CD4-positive, CD25-positive, alpha-beta regulatory T cell (primary cell): ENCODE results near the gene SEMA5B. TPM values are rescaled to one million over a fixed set of nuclear protein-coding genes. Genes with fewer than 3 reads are reported as not detected.

Experiments used
- ATAC-seq, 2 donors: fragments of 150-1000 bp; cut with Tn5 transposase; one replicate each; pipeline ENCODE4 v1.10.0; 2021; ENCODE audit warnings: low read depth in 2 of 2, moderate number of reproducible peaks in 2 of 2, moderate library complexity in 1 of 2
- DNase-seq, 3 donors: peaks; one replicate each; pipeline versions ENCODE4 v3.0.0 to v3.0.0-alpha.2; 2012 to 2022; ENCODE audit warnings: mixed read lengths in 1 of 3
- H3K27ac ChIP-seq: one replicate; pipeline ENCODE4 v1.7.0; 2013; ENCODE audit warnings: mild to moderate bottlenecking, low read length; ENCODE audit not compliant: insufficient read depth, poor library complexity, severe bottlenecking
- H3K27me3 ChIP-seq: one replicate; pipeline ENCODE4 v1.7.0; 2013; ENCODE audit warnings: low read length; ENCODE audit not compliant: control insufficient read depth, insufficient read depth
- H3K36me3 ChIP-seq: one replicate; pipeline ENCODE4 v1.7.0; 2013; ENCODE audit warnings: mild to moderate bottlenecking, low read length, moderate library complexity; ENCODE audit not compliant: control insufficient read depth, insufficient read depth
- H3K4me1 ChIP-seq: 2 replicates; pipeline ENCODE4 v1.7.0; 2013; ENCODE audit warnings: mild to moderate bottlenecking, low read length; ENCODE audit not compliant: insufficient read depth, control insufficient read depth, poor library complexity, severe bottlenecking
- H3K4me3 ChIP-seq: one replicate; pipeline ENCODE4 v1.7.0; 2013; ENCODE audit warnings: low read depth, mild to moderate bottlenecking, low read length, moderate library complexity
- H3K9me3 ChIP-seq, 2 experiments: 1 replicate in 1 of 2; 2 replicates in 1 of 2; pipeline ENCODE4 v1.7.0; 2013; ENCODE audit warnings: low read length in 2 of 2, mild to moderate bottlenecking in 1 of 2, moderate library complexity in 1 of 2; ENCODE audit not compliant: control insufficient read depth in 2 of 2
- H3K27ac Mint-ChIP-seq, 3 donors: one replicate each; pipeline ENCODE4 v1.8.0; 2020 to 2022; ENCODE audit warnings: mild to moderate bottlenecking in 3 of 3, mixed read lengths in 3 of 3, moderate library complexity in 2 of 3
- H3K27me3 Mint-ChIP-seq: one replicate; pipeline ENCODE4 v1.8.0; 2022; ENCODE audit warnings: mild to moderate bottlenecking, mixed read lengths
- H3K36me3 Mint-ChIP-seq: one replicate; pipeline ENCODE4 v1.8.0; 2020; ENCODE audit warnings: mixed read lengths
- H3K4me1 Mint-ChIP-seq, 4 donors: one replicate each; pipeline ENCODE4 v1.8.0; 2020 to 2022; ENCODE audit warnings: mixed read lengths in 4 of 4, mild to moderate bottlenecking in 1 of 4
- H3K4me3 Mint-ChIP-seq, 4 donors: one replicate each; pipeline ENCODE4 v1.8.0; 2020 to 2022; ENCODE audit warnings: mild to moderate bottlenecking in 4 of 4, mixed read lengths in 4 of 4, moderate library complexity in 3 of 4
- H3K9me3 Mint-ChIP-seq, 7 donors: one replicate each; pipeline ENCODE4 v1.8.0; 2020 to 2022; ENCODE audit warnings: mixed read lengths in 7 of 7, mild to moderate bottlenecking in 3 of 7, moderate library complexity in 2 of 7
- polyA plus RNA-seq, 4 donors: library from polyadenylated mRNA; unstranded; fragments of 300-500 nt; fragmentation: Illumina TruSeq; gene quantifications; one replicate each; pipeline ENCODE4 v1.2.3, GENCODE V29; 2021
- total RNA-seq: library from RNA; stranded (reverse); gene quantifications from one replicate; pipeline ENCODE4 v1.2.3, GENCODE V29; 2022

SEMA5B gene
- total and polyA plus RNA-seq, 5 donors from 2014 or later = 0.50 TPM; not detected in 4

DNA sequence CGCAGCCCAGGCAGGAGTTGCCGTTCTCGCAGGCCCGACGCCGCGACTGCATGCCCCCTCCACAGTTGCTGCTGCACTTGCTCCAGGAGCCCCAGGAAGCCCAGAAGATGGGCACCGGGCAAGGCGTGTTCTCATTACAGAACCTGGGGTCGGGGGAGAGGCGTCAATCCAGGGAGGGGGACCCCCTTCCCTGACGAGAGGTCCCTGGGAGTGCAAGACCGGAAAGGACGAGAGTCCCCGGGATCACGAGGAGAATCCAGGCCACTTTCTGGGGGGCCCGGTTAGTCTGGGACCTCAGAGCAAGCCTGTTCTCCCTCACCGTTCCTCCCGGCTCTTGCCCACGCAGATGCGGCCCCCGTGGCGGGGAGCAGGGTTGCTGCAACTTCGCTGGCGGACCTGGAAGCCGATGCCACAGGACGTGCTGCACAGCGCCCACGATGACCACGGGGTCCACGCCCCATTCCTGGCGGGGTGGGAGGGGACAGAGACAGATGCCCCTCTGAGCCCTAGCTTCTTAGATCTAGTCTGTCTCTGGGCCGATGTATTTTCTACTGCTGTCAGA is 113.9 kb downstream of the SEMA5B start:
- no peaks in the 10 kb centered on the region for H3K4me1 ChIP-seq
- ATAC-seq (no peak), DNase-seq (no peak)
- H3K27ac Mint-ChIP-seq = no peak overlapping the region
- H3K4me3 ChIP-seq = no peak overlapping the region
- peaks cover 3% of the 10 kb centered on the region for H3K36me3 Mint-ChIP-seq
- H3K27ac ChIP-seq = no peak overlapping the region
- H3K9me3 Mint-ChIP-seq = peaks cover 0 to 1% (median 0%) of the 10 kb centered on the region in 7 donors
- H3K36me3 ChIP-seq = no peaks in the 10 kb centered on the region
- H3K27me3 ChIP-seq = no peaks in the 10 kb centered on the region
- peaks cover 0 to 9% (median under 1%) of the 10 kb centered on the region in 4 donors for H3K4me1 Mint-ChIP-seq
- H3K4me3 Mint-ChIP-seq = no peak overlapping the region
- peaks cover 20% of the 10 kb centered on the region for H3K27me3 Mint-ChIP-seq
- H3K9me3 ChIP-seq = no peaks in the 10 kb centered on the region

DNA sequence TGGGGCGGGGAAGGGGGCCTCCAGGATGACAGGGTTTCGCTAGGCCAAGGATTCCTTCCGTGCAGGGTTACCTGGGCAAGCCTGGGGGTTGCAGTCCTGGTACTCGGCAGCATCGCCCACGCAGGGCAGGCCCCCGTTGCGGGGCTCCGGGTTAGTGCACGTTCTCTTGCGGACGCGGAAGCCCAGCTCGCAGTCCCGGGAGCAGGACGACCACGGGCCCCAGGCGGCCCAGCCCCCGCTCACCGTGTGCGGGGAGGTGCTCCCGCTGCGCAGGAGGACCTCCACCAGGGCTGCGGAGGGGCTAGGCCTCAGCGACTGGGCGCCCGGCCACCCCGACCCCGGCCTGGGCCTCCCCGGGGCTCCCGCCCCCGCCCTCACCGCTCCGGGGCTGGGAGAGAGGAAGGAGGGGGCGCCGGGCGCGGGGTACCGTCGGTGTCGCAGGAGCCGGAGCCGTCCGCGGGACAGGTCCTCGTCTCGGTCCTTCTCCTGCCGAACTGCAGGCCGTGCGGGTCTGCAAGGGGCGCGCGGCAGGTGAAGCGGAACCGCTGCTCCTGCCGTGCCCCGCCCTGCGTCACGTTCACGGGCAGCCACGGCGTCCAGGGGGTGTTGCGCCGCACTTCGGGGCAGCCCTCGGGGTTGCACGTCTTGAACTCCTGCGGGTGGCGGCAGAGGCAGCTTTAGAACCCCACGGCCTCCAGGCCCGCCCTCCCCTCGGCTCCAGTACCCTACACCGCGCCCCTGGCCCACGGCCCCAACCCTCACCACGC is 114.6 kb downstream of the SEMA5B start:
- DNase-seq (no peak), ATAC-seq (no peak)
- Histone ChIP-seq H3K4me1 (no peaks in the 10 kb centered on the region), H3K9me3 (no peaks in the 10 kb centered on the region), H3K27me3 (no peaks in the 10 kb centered on the region), H3K36me3 (no peaks in the 10 kb centered on the region), H3K4me3 (no peak overlapping the region), H3K27ac (no peak overlapping the region)
- Mint-ChIP-seq H3K4me1 (peaks cover 0 to 9% (median under 1%) of the 10 kb centered on the region in 4 donors), H3K36me3 (peaks cover 3% of the 10 kb centered on the region), H3K4me3 (no peak overlapping the region), H3K9me3 (peaks cover 0 to 1% (median 0%) of the 10 kb centered on the region in 7 donors), H3K27me3 (peaks cover 20% of the 10 kb centered on the region), H3K27ac (no peak overlapping the region)

DNA sequence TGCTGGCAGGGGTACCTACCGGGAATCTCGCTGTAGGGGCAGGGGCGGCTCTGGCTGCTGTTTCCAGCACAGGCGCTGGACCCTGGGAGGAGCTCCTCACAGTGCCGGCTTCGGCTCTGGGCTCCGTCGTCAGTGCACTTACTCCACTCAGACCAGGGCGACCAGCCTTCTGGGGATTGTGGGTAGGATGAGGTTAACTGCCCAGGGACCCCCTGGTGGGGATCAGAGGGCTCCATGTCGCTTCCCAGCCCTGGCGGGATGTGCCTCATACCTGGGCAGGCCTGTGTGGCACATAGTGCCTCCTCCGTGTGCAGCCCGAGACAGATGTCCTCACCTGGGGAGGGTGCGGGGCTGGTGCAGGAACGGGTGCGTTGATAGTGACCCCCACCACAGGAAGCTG is 115.7 kb downstream of the SEMA5B start:
- no peaks in the 10 kb centered on the region for H3K9me3 ChIP-seq
- Mint-ChIP-seq H3K27ac (no peak overlapping the region), H3K4me1 (peaks cover 0 to 9% (median under 1%) of the 10 kb centered on the region in 4 donors), H3K36me3 (peaks cover 3% of the 10 kb centered on the region), H3K4me3 (no peak overlapping the region), H3K27me3 (peaks cover 26% of the 10 kb centered on the region), H3K9me3 (peaks cover 0 to 1% (median 0%) of the 10 kb centered on the region in 7 donors)
- H3K4me3 ChIP-seq = no peak overlapping the region
- H3K27ac ChIP-seq = no peak overlapping the region
- DNase-seq = no peak
- ATAC-seq = no peak
- no peaks in the 10 kb centered on the region for H3K27me3 ChIP-seq
- no peaks in the 10 kb centered on the region for H3K4me1 ChIP-seq
- H3K36me3 ChIP-seq = no peaks in the 10 kb centered on the region

DNA sequence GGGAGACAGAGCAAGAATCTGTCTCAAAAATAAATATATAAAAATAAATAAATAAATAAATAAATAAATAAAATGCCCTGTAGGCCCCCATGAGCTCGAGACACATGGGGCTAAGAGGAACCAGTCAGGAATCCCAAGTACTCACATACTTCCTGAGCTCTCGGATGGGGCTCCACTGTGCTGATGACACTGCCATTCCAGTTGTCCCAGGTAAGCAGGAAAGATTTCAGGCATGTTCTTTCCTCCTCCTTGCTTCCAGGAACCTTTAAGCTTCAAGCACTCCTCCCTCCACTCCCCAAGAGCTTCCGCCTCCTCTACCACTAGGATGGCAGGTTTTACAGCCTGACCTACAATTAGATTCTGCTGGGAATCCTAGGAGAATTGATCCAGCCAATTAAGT is 119.3 kb downstream of the SEMA5B start:
- H3K4me3 ChIP-seq = no peak overlapping the region
- peaks cover 13% of the 10 kb centered on the region for H3K27me3 ChIP-seq
- Mint-ChIP-seq H3K27me3 (peaks cover 48% of the 10 kb centered on the region), H3K27ac (no peak overlapping the region), H3K4me3 (no peak overlapping the region), H3K36me3 (peaks cover 3% of the 10 kb centered on the region), H3K4me1 (no peaks in the 10 kb centered on the region), H3K9me3 (peaks cover 0 to 5% (median 2%) of the 10 kb centered on the region in 7 donors)
- no peaks in the 10 kb centered on the region for H3K9me3 ChIP-seq
- H3K27ac ChIP-seq = no peak overlapping the region
- DNase-seq = no peak
- no peak for ATAC-seq
- H3K4me1 ChIP-seq = no peaks in the 10 kb centered on the region
- H3K36me3 ChIP-seq = no peaks in the 10 kb centered on the region

DNA sequence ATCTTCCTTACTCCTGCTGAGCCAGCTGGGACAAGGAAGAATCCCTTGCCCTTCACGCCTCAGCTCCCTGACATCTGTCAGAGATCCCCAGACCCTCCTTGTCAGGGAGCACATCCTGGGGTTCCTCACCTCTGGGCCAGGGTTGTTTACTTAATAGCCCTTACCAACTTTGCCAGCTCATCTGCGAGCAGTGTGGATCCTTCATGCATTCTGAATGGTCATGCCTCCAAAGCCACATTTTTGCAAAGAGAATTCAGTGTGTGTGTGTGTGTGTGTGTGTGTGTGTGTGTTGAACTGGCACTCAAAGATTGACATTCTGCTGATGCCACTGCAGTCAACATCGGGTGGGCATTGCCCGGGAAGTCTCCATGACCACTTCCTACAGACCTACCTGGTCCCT is 120.1 kb downstream of the SEMA5B start:
- H3K36me3 Mint-ChIP-seq = peaks cover 3% of the 10 kb centered on the region
- peaks cover 0 to 5% (median 2%) of the 10 kb centered on the region in 7 donors for H3K9me3 Mint-ChIP-seq
- DNase-seq = no peak
- H3K27me3 Mint-ChIP-seq = peaks cover 48% of the 10 kb centered on the region
- no peak for ATAC-seq
- Histone ChIP-seq H3K27ac (no peak overlapping the region), H3K4me1 (no peaks in the 10 kb centered on the region), H3K9me3 (no peaks in the 10 kb centered on the region), H3K27me3 (peaks cover 15% of the 10 kb centered on the region), H3K4me3 (no peak overlapping the region), H3K36me3 (no peaks in the 10 kb centered on the region)
- no peak overlapping the region for H3K27ac Mint-ChIP-seq
- no peaks in the 10 kb centered on the region for H3K4me1 Mint-ChIP-seq
- no peak overlapping the region for H3K4me3 Mint-ChIP-seq

DNA sequence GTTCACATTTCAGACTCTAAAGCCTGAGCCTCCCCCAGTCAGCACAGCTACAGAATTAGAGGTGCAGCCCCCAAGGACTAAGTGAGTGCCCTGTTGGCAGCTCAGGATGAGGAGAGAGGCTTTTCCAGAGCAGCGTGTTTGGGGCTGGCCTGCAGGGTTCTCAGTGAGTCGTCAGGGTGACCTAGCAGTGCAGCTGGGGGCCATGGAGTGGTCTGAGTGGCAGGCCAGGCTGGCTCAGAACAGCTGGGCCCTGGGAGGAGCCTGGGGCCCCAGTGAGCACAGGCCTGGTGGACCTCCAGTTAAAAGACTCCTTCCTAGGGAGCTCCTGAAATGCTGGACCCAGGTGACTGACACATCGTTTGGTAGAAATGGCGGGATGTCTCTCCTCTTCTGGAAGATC is 124.4 kb downstream of the SEMA5B start:
- Histone ChIP-seq H3K36me3 (no peaks in the 10 kb centered on the region), H3K27me3 (peaks cover 16% of the 10 kb centered on the region), H3K4me1 (no peaks in the 10 kb centered on the region), H3K4me3 (no peak overlapping the region), H3K27ac (no peak overlapping the region), H3K9me3 (no peaks in the 10 kb centered on the region)
- Mint-ChIP-seq H3K27me3 (peaks cover 64% of the 10 kb centered on the region), H3K4me1 (no peaks in the 10 kb centered on the region), H3K27ac (no peak overlapping the region), H3K36me3 (no peaks in the 10 kb centered on the region), H3K4me3 (no peak overlapping the region), H3K9me3 (peaks cover 0 to 5% (median 2%) of the 10 kb centered on the region in 7 donors)
- no peak for ATAC-seq
- no peak for DNase-seq

DNA sequence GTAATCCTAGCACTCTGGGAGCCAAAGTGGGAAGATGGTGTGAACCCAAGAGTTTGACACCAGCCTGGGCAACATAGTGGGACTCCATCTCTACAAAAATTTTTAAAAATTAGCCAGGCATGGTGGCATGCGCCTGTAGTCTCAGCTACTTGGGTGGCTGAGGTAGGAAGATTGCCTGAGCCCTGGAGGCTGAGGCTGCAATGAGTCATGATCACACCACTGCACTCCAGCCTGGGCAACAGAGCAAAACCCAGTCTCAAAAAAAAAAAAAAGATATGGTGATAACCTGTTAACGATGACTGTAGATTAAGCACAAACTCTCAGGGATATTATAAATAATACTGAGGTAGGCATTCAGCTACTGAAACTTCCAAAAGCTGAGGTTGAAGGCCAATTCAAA is 125.2 kb downstream of the SEMA5B start:
- Histone ChIP-seq H3K36me3 (no peaks in the 10 kb centered on the region), H3K4me3 (no peak overlapping the region), H3K27me3 (peaks cover 16% of the 10 kb centered on the region), H3K27ac (no peak overlapping the region), H3K4me1 (no peaks in the 10 kb centered on the region), H3K9me3 (no peaks in the 10 kb centered on the region)
- Mint-ChIP-seq H3K4me3 (no peak overlapping the region), H3K4me1 (no peaks in the 10 kb centered on the region), H3K27me3 (peaks cover 64% of the 10 kb centered on the region), H3K36me3 (no peaks in the 10 kb centered on the region), H3K9me3 (peaks cover 0 to 5% (median 2%) of the 10 kb centered on the region in 7 donors), H3K27ac (peak overlapping the region in 1 of 3 donors; percentile 40)
- DNase-seq (no peak), ATAC-seq (no peak)

DNA sequence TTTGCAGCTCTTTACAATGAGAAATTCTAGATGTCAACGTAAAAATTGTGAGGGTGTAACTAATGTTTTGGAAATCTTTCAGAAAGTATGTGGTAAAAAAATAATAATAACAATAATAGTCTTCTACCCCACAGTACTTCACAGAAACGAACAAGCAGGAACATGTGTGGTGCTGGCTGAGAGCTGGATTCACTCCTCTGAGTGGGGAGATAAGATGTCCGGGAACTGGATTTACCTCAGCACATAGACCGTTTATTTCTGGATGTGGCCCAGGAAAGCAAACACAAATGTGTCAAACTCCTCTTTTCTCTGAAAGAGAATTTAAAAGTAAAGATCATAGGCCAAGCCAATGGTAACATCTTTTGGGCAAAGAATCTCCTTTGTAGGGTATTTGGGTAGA is 129.3 kb downstream of the SEMA5B start:
- DNase-seq = no peak
- Histone ChIP-seq H3K27ac (no peak overlapping the region), H3K27me3 (peaks cover 3% of the 10 kb centered on the region), H3K9me3 (no peaks in the 10 kb centered on the region), H3K36me3 (no peaks in the 10 kb centered on the region), H3K4me1 (no peaks in the 10 kb centered on the region), H3K4me3 (no peak overlapping the region)
- no peak overlapping the region for H3K4me3 Mint-ChIP-seq
- no peak overlapping the region for H3K27ac Mint-ChIP-seq
- ATAC-seq = no peak
- peaks cover 0 to 5% (median 3%) of the 10 kb centered on the region in 4 donors for H3K4me1 Mint-ChIP-seq
- H3K9me3 Mint-ChIP-seq = no peaks in the 10 kb centered on the region
- peaks cover 35% of the 10 kb centered on the region for H3K27me3 Mint-ChIP-seq
- no peaks in the 10 kb centered on the region for H3K36me3 Mint-ChIP-seq
